NCI-H1694 (cell line): ENCODE data around the gene WRAP53.

Source experiments
- DNase-seq: peaks from one replicate; lab custom pipeline; 2025; lab: John Stamatoyannopoulos, UW

The WRAP53 gene

DNA sequence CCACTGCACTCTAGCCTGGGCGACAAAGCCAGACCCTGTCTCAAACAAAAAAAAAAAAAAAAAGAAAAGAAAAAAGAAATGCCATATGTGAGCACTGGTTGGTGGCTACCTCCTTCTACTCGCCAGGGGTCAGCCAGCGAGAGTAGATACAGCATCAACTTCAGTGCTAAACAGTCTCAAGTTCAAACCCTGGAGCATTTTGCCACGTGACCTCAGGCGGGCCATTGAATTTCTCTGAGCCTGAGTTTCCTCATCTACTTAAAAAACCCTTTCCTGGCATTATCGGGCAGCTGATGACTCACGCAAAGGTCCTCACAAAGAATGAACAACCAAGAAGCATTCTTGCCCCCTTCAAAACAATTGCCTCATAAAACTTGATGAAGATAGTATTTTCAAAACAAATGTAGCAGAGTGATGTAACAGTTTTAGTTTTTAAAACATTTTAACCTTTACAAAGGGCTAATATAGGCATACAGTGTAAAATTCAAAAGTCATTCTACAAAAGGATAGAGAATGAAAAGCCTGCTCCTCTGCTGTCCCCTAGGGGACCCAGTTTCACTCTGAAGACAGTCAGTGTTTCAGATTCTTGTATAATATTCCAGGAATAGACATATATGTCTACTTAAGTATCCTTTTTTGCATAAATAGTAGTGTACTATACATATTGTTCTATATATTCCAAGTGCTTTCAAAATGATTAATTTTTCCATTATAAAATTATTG, 57.6 kb downstream of the WRAP53 start:
- DNase-seq, result no peak

DNA sequence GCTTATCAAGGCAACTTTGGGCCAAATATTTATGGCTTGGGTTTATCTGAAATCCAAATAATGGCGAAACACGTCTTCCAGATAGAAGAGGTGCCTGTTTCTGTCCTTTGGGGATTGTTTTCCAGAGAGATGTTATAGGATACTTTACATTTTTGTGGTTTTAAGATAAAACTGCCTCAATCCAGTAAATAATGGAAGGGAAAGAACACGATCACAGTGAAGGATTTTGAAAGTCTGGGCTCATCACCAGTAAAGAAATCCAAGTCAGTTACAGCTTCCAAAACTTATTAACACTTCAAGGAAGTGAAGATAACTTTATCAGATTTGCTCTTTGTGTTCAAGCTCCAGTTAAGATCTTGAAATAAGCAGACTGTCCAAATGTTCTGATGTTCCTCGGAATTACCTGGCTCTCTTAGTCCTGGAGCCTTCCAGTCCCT, 59.4 kb downstream of the WRAP53 start:
- DNase-seq, result no peak

GRCh38 chr17:7748076-7748775, 59.9 kb downstream of the WRAP53 start:
- no peak for DNase-seq

DNA sequence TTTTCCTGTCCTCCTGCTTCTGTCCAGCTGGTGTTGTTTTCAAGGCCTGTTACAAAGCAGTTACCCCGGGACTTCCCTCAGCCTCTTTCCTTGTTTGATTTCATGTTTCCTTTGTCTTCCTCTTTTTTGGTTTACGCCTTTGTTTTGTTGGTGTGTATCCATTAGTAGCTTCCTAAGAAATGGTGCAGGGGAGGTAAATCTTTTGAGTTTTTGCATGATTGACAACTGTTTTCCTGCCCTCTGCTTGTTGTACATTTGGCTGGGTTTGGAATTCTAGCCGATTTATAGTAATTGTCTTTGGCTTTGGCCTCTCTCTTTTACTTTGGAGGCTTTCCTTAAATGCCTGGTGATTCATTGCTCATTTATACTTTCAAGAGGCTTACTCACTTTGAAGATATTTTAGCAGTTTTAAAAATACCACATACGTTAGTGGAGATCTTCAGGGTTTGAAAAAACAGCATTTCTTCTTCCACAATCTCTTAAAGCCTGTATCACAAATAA, 62.1 kb downstream of the WRAP53 start:
- no peak for DNase-seq
